ENCODE results near the gene UNC45B.

DNA sequence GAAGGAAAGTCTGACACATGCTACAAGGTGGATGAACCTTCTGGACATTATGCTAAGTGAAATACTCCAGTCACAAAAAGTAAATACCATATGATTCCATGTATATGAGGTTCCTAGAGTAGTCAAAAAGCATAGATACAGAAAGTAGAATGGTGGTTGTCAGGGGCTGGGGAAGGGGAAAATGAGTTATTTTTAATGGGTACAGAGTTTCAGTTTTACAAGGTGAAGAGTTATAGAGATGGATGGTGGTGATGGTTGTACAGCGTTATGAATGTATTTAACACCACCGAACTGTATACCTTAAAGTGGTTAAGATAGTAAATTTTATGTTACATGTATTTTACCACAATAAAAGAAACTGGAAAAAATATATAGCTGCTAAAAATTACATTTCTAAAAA lies 45.9 kb upstream of the UNC45B start:
- TF ChIP-seq CTBP1 (IDR thresholded peaks at IDR 0.05; ENCODE audit: borderline replicate concordance) (no peak), FOXK2 (IDR thresholded peaks at IDR 0.05) (no peak), SP1 (IDR thresholded peaks at IDR 0.05) (no peak)

Measured in HEK293T (cell line).